GM15510 (cell line): Measurements from ENCODE around the gene SNX25.

Source experiments
- POLR2A ChIP-seq: IDR thresholded peaks from 3 replicates; pipeline ENCODE4 v1.6.1; 2011; ENCODE audit warnings: borderline replicate concordance; ENCODE audit not compliant: insufficient read length; ENCODE audit errors: extremely low read depth

Gene SNX25

DNA sequence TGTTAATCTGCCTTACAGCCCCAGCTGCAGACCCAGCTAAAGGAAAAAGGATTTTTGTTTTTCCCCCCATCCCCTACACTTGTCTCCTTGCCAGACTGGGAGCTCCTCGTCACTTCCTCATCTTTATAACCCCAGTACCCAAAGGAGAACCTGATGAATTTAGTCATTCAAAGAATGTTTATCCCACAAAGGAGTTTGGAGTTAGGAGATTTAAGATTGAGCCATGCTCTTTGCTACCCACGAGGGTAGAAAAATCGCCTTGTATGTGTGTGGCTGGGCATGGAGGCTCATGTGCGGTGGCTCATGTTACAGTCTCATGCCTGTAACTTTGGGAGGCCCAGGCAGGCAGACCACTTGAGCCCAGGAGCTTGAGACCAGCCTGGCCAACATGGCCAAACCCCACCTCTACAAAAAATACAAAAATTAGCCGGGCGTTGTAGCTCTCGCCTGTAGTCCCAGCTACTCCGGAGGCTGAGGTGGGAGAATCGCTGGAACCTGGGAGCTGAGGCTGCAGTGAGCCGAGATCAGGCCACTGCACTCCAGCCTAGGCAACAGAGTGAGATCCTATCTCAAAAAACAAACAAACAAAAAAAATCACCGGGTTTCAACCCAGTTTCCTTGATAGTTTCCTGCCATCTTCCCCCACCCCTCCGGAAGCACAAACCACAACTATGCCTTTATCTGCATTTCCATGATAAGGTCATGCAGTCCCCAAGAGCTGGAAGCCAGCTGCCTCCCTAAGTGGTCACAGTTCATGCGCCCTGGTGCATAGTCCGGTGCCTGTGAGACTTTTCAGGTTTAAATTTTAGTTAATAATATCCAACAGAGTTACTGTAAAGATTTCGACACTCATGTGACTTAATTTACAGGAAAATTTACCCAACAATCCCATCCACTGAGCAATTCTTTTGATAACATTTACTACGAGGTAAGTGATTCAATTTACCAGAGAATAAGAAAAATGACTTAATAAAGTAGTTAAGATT lies 7.1 kb upstream of the SNX25 start:
- peak; percentile 25 for TF ChIP-seq POLR2A

DNA sequence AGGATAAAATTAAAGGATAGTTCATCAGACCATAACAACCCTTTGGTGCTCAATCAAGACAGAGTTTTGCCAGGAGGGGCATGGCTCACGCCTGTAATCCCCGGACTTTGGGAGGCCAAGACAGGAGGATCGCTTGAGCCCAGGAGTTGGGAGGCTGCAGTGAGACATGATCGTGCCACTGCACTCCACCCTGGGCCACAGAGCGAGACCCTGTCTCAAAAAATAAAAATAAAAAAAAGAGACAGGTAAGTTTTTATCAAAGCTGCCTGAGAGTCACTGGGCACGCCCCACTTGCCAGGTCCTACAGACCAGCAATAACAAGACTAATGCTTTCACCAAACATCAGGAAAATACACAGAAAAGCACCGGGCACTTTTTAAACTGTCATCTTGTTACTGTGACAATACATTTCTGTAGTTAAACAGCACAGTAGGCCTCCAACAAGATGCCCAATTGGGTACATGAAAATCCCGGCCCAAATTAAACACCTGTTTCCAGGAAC lies 6.4 kb upstream of the SNX25 start:
- no peak for TF ChIP-seq POLR2A

DNA sequence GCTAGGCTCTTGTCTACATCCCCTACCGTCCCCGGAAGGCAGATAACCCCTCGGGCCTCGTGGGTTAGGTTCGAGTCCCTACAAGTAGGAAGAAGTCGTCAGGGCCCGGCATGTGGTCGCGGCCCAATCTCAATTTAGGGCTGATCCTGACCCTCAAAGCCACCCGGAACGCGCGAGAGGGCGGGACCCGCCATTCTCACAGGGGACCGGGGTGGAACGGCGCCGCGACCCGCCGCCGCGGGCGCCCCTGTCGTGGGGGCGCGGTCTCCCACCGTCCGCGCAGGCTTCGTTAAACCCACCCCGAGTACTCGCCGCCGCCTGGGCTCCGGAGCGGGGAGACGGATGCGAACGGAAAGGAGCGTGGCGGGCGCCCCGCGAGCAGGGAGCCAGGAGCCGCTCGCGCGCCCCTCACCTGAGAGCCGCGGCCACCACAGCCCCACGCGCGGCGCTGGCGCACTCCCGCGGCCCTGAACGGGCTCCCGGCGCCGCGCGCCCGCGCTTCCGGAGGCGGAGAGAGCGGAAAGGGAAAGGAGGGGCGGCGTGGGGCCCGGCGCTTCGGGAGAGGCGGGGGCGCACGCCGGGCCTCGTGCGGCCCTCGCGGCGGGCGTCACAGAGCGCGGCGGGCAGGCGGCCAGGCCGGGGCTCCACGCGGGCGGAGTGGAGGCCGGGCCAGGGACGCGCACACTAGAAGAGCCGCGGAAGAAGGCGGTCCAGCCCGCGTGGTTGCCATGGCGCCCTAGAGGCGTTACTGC lies 5.7 kb upstream of the SNX25 start, which contains the start of gene CFAP97:
CFAP97 (minus strand) TSS at position 515 of the 752 bp plus-strand sequence. CDS start 12,804 bp downstream, outside the sequence.
- peak; percentile 73 for TF ChIP-seq POLR2A

DNA sequence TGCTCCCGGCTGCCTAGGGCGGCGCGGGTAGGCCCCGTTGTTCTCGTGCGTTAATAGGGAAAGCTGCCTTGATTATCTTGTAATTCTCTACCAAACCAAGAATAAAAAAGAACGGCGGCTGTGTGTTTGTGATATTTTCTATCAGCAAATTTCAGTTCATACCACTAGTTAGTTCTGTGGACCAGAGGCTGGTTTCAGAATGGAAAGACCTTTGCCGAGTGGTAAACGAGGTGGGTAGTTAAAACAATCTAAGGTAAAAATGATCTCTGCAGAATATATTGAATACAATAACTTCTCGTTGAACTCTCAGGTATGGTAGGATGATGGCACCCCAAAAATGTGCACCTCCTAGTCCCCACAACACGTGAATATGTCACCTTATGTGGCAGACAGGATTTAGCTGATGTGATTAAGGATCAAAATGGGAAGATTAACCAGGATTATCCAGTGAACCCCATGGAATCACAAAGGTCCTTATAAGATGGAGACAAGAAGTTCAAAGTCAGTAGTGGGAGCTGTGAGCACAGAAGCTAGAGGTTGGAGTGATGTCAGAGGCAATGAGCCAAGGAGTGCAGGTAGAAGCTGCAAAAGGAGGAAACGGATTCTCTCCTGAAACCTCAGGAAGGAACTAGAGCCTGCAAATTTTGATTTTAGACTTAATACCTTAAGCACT lies 5.0 kb upstream of the SNX25 start:
- no peak for TF ChIP-seq POLR2A

DNA sequence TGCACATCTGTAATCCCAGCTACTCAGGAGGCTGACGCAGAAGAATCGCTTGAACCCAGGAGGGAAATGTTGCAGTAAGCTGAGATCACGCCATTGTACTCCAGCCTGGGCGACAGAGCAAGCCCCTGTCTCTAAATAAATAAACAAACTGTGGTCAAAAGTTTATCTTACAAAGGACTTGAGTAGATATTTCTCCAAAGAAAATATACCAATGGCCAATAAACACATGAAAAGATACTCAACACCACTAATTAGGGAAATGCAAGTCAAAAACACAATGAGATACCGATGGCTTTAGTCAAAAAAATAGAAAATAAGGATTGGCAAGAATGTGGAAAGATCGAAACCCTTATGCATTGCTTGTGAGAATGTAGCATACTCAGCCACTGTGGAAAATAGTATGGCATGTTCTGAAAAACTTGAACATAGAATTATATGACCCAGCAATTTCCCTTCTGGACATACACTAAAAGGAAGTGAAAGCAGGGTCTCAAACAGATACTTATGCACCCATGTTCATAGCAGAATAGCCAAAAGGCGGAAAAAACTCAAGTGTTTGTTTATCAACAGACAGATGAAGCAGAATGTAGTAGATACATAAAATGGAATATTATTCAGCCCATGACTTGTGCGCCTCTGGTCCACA lies 3.6 kb upstream of the SNX25 start:
- TF ChIP-seq POLR2A: no peak

DNA sequence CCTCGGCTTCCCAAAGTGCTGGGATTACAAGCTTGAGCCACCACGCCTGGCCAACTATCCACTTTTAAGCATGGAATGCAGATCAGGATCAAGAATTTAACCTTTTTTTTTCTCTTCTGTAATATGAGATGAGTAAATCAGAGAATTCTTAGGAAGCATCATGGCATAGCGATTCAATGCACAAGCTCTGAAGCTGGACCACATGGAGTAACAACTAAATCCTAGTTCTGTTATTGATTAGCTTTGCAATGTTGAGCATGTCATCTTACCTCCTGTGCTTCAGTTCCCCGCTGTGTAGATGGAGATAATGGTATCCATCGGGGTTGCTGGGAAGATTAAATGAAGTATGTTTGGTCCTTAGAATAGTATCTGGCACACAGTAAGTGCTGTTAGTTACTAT lies 1.9 kb upstream of the SNX25 start:
- no peak for TF ChIP-seq POLR2A

DNA sequence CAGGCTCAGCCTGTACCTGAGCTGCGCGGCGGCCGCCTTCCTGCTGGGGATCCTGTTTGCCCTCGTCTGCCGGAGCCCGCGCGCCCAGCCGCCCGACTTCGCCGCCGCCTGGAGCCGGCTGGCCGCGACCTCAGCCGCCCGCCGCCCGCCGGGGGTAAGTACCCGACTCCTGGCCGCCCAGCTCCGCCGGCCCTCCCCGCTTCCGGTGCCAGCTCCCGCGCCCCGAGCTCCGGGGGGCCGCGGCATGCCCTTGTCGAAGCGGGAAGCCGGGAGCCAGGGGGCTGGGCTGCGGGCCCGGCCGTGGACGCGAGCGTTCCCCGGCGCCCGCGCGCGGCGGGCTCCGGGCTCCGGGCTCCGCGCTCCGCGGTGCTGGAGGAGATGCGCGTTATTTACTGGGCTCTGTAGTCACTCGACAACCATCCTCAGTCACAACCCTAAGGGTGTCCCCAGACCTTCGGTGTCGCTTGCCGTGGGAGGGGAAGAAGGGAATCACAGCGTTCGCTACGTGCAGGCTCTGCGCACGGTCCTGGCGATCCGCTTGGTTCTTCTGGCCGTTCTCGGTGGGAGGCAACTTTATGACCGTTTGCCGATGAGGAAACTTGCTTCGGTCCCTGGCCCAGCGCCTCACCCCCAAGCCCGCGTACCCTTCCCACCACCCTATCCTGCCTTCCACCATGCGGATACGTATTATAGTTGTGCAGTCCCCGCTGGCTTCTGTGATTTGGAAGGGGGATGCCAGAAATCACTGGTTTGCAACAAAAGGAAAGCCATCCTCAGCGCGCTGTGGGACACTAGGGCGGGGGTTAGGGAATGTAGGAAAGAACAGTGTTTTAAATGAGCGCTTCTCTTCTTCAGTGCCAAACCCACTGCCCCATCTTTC lies 944 bp downstream of the SNX25 start:
- TF ChIP-seq POLR2A: no peak

DNA sequence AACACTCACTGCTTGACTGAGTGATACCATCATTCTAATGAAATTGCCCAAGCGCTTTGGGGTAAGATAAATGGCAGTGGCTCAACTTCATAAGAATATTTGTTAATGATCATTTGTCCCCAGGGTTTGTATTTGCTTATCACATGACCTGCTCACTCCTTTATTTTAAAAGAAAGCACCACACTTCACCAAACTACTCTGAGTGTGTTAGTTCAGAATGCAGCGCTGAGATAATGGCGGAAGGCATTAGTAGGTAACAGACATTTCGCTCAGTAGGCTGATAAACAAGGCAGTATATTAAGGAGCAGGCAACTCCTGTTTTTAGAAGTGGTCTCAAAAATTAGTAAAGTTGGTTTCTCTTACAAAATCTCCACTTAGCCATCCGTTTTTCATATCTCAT lies 1.6 kb downstream of the SNX25 start:
- no peak for TF ChIP-seq POLR2A

DNA sequence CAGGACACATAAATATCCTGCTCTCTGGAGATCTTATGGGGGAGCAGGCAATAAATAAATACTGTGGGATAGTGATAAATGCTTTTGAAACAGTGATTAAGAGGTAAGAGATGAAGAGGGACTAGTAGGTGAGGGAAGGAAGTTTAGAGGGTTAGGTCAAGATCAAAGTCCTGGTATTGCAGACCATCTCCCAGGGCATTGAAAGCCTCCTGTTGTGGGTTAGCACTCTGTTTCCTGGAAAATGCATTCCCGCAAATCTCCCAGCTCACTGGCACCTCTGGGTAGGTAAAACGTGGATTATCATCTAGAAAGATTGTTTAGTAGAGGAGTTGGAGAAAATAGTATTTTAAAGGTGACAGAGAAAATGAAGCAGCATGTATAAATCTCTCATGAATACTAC lies 2.2 kb downstream of the SNX25 start:
- TF ChIP-seq POLR2A: no peak

DNA sequence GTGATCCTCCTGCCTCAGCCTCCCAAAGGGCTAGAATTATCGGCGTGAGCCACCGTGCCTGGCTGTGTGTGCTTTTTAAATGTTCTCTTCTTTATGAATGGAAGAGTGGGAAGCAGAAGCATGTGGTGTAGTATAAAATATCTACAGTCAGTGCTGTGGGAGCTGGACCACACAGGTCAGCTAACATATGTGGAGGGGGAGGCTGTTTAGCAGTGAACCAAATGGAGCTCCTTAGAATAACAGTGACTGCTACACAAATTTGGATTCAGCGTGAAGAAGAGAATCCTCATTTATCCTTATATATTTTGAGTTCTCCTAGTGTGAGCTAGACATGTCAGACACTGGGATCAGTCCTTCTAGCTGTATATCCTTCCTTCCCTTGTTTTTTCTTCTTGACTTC lies 3.2 kb downstream of the SNX25 start:
- TF ChIP-seq POLR2A: no peak

DNA sequence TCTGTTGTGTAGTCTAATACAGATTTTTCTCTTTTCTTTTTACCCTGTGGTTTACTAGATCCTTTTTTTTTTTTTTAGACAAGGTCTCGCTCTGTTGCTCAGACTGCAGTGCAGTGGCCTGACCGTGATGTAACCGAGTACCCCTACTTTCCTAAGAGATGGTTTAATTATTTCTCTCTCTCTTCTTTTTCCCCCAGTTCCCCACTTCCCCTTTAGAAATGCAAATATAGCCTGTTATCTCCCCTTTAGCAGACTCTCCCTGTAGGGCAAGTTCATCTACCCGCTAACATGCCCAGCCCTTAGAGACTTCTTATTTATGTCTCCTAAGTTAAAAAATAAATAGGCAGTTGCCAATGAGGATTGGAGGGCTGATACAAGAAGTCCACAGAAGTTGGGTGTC lies 4.5 kb downstream of the SNX25 start:
- TF ChIP-seq POLR2A: no peak

DNA sequence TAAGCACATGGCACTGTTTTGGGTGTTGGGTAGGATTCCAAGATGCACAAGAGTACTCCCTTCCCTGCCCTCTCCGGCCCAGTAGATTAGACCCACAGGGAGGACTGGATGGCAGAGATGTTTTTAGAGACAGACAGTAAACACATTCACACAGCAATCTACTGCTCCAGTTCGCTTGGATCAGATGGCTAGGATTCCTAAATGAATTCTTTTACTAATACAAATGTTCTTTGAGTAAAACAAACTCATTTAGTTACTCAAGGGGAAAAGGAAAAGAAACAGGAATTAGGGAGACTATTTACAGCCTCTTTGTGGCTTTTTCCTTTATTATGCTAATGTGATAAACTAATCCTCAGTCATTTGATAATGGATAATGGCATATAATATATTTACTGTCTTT lies 5.9 kb downstream of the SNX25 start:
- no peak for TF ChIP-seq POLR2A

DNA sequence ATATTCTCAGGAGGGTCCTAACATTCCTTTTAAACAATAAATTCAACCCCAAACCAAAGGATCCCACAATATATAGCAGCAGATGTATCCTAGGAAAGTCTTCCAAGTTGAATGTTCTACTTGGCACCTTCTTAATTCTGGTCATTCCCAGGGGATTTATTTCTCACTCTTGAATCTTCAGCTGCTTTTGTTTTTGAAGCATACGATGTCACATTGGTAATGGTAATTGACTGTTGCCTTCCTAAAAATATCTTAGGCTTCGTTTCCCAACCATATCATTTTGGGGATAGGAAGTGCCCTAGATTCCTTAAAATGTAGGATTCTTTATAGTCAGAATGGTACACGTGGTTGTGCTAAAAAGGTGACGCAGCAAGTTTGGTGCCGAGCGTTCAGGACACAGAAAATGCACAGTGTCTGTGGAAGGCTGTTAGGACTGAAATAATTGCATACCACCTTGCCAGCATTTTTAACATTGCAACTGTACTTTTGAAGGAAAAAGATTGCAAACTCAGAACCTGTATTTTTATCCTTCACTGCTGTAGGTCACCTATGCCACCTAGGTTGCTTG lies 8.1 kb downstream of the SNX25 start:
- TF ChIP-seq POLR2A: no peak
